ENCODE data around the gene CPA3.

CPA3 gene

GRCh38 chr3:148861277-148861869, 3.7 kb upstream of the CPA3 start:
- no peak for DNase-seq

- no peak for DNase-seq
Observed at GRCh38 chr3:148863297-148863696, 1.8 kb upstream of the CPA3 start.

DNA sequence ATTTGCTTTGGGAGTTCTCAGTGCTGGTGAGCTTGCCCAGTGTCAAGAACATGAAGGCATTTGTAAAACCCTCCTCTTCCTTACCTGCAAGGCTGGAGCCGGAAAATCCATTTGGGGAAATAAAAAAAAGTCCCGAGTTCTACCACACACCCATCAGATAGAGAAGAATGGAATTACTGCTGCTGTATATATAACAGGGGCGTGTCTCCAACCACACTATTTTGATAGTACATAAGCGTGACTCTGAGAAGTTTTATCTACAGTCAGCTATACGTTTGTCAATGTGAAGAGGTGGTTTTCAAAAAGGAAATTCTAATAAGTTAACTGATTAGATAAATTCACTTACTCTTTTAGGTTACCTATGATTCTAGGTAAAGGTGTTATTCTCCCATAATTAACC, 1.3 kb upstream of the CPA3 start:
- no peak for DNase-seq

GRCh38 chr3:148866261-148866660, 1.2 kb downstream of the CPA3 start:
- no peak for DNase-seq

DNA sequence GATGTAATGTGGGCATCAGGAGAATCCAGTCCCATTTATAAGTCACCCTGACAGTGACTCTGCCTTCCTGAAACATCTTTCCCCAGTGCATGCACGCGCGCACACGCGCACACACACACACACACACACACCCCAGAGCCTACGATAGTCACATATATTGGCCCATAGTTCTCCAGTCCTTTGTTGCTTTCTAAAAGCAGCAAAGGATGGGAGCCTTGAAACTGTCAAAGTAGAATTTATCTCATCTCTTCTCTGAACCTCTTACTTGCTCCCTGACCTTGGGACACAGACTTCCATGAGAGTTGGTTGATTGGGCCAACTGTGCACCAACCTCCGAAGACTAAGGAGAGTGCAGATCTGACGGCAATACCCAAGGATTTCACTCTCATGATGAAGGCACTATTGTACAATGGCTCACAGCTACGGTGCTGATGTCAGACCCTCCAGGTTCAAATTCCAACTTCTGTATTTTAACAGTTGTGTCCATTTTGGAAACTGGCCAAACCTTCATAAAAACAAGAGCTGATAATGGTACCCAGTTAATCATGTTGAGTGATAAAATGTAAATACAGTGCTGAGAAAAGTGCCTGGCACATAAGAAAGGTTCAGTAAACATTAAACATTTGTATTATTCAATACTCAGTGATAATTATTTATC, 8.3 kb downstream of the CPA3 start:
- DNase-seq = no peak

GRCh38 chr3:148873977-148874376, 8.9 kb downstream of the CPA3 start:
- DNase-seq = no peak

- DNase-seq = no peak
Observed at GRCh38 chr3:148878095-148878494, 13.0 kb downstream of the CPA3 start.

GRCh38 chr3:148879256-148879655, 14.2 kb downstream of the CPA3 start:
- no peak for DNase-seq

DNA sequence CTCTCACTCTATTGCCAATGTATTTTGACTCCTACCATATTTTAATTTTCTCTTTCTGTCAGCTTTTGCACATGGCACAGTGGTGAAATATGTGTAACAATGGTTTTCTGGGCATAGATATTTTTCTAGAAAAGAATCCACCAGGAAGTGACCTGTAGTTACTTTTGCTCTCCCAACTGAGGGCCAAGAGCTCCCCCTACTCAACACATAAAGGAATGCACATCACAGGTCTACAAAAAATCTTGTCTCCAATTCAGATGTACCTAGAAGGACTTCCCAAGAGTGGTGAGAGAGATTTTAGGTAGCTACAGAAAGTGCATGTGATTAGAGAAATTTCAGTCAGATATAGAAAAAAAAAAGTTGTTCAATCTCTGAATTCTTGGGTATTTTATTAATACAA, 15.6 kb downstream of the CPA3 start:
- DNase-seq = no peak

DNA sequence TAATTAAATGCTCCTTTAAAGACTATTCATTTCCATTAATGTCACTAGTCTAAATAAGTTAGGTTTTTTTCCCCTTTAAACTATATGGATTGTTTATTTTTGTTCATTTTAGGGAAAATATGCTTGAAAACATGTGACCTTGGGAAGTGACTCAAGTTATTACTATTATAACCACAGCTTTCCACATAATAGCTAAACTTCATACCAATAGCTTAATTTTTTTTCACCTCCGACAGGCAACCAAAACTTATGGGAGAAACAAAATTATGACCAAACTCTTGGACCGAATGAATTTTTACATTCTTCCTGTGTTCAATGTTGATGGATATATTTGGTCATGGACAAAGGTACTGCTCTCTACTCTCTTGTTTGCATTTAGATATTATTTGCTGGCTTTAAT, 16.2 kb downstream of the CPA3 start:
- DNase-seq = no peak

- DNase-seq = no peak
Observed at GRCh38 chr3:148882288-148882687, 17.2 kb downstream of the CPA3 start.

GRCh38 chr3:148883163-148883562, 18.1 kb downstream of the CPA3 start:
- DNase-seq = no peak

- DNase-seq = no peak
Observed at GRCh38 chr3:148884261-148884660, 19.2 kb downstream of the CPA3 start.

DNA sequence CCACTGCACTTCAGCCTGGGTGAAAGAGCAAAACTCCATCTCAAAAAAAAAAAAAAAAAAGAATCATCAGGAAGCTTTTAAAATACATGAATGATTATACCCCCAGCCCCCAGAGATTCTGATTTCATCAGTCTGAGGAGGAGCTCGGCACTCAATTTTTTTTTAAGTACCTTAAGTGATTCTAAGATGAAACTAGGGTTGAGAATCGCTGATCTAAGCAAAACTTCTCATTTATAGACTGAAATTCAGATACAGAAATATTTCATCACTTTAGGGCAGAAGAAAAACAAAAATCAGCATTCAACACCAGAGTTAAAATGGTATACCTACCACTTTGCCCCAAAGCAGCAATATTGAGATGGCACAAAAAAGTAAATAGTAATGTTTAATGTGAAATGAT, 24.7 kb downstream of the CPA3 start:
- DNase-seq = no peak

DNA sequence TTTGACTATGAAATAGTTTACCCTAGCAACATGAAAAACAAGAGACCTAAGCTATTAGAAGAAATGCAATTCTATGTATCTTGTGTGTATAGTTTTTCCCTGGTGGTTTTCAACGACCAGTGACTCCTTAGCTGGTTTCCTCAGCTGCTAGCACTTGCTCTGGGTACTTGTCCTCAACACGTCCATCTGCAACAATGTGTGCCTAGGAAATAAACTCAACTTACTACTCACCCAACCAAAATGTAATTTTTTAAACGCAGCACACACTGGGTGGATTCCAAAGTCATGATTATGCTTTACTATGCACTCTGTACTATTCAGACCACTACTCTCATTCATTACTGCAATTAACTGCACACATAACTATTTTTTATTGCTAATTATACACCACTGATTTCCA, 31.0 kb downstream of the CPA3 start:
- DNase-seq = no peak

DNA sequence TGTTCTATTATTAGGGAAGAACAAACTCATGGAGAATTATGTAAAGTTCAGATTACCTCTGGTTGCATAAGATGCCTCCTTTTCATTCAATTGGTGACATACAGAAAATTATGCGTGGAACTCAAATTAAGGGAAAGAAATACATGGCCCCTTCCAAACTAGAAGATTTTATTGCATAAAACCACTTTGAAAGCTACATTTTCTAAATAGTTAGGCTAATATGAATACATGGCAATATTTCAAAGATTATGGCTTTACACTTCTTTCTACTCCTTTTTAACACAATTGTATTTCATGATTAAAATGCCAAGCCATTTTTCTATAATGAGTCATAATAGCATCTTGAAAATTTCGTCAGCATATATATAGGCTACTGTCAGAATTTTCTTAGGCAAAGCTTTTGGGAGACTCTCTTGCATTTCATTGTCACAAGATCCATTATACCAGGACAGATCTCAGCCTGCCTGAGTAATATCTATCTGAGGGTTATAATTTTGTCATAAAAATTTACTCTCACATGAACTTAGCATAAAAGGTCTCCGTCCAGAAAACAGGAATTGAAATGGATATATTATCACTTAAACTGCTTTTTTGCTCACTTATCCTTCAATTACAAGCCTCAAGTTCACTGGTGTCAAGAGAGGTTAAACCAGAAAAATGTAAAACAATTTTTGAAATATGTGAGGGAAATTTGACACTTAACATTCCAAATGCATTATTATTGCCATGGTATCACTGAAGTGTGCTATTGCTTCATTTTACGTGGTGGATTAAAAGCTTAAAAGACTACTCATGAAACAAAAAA, 37.1 kb downstream of the CPA3 start:
- no peak for DNase-seq

DNA sequence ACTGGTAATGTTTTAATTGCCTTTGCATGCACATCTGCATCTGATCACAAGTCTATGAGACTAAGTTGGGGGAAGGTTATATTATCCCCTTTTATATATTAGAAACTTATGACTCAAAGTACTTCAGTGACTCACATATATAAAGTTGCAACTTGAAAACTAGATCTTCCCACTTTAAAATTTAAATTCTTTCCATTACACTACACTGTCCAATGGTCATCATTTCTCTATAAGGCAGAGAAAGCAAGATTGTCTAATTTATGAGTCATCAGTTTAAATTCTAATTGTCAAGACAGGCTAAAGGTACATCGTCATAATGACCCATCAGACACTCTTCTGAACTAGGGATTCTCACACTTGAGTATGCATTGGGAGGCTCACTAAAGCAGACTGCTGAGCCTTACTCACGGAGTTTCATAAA, 37.9 kb downstream of the CPA3 start:
- no peak for DNase-seq

GRCh38 chr3:148903941-148904340, 38.8 kb downstream of the CPA3 start:
- no peak for DNase-seq

GRCh38 chr3:148906667-148907066, 41.6 kb downstream of the CPA3 start:
- DNase-seq = no peak

- no peak for DNase-seq
Observed at GRCh38 chr3:148911173-148911572, 46.1 kb downstream of the CPA3 start.

DNA sequence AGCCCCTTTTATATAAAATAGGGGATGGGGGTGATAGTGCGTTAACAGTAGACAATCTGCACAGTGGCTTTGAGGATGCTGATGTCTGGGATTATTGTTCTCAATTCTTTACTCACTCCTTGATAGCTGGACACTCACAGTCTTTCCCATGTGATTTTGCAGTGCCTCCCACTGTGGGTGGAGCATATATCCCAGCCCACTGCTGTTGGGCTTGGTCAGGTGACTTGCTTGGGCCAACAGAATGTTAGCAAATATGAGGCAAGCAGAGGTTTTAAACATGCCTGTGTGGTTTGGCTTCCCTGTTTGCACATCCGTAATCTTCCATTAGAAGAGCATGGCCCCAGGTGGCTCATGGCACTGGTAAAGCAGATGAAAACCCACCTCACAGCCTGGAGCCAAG, 46.5 kb downstream of the CPA3 start:
- no peak for DNase-seq

- no peak for DNase-seq
Observed at GRCh38 chr3:148914936-148915690, 50.0 kb downstream of the CPA3 start.

- no peak for DNase-seq
Observed at GRCh38 chr3:148916132-148916531, 51.0 kb downstream of the CPA3 start.

GRCh38 chr3:148922467-148922866, 57.4 kb downstream of the CPA3 start:
- no peak for DNase-seq

All from activated CD4-positive, alpha-beta T cell treated with anti-CD3 and anti-CD28 coated beads for 48 hours (primary cell).